ENCODE measurements around the gene SCTR.

The SCTR gene

DNA sequence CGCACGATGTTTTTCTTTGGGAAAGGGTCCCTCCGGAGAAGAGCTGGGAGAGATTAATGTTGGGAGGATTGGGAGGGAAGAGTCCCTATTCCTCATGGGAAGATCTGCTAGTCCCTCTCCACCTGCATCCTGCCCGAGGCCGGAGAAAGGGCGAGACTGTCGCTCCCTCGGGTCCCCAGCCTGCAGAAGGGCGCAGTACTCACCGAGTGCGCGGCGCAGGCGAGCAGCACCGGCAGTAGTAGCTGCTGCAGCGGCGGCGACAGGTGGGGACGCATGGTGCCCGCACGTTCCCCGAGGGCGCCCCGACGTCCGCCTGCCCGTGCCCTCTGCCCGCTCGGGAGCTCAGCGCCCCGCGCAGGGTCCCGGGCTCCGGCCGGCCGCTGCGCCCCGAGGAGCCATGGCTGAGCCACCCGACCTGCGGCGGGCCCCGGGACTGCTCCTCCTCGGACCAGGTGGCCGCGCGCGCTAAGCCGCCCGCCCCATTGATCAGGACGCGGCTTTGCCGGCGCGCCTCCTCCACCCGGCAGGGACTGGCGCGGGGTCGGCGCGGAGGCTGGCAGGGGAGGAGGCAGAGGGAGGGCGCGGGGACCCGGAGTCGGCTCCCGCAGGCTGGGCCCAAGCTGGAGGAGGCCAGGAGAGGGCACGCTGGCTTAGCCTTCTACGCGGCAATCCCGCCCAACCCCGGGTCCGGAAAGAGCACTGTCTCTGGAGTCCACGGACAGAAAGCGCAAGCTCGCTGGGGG lies at the start of gene SCTR:
SCTR (minus strand) TSS at position 532 of the 743 bp plus-strand sequence; CDS start at position 275, 257 bp downstream.
- peak; percentile 2 for DNase-seq

DNA sequence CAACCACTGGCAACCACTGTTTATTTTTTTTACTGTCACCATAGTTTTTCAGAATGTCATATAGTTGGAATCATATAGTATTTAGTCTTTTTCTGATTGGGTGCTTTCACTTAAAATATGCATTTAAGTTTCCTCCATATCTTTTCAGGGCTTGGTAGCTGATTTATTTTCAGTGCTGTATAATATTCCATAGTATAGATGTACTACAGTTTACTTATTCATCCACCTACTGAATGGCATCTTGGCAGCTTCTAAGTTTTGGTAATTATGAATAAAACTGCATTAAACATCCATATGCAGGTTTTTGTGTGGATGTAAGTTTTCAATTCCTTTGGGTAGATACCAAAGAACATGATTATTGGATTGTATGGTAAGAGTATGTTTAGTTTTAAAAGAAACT lies 43.0 kb upstream of the SCTR start:
- no peak for DNase-seq

DNA sequence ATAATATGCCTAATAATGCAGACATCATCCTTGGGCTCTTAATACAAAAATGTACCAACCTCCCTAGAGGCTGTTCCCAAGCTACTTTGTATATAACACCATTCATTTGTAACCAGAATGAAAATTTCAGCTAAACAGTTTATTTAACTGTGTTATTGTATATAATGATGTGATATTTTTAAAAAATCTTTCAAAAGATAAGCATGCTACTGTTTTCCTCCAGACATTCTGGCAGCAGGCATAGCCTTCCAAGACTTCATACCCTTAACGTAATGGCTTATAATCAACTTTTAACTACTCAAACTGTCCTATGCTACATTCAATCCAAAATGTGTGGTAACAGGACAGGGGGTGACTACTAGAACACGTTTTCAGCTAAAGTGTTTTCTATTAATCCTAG lies 41.2 kb upstream of the SCTR start:
- no peak for DNase-seq

DNA sequence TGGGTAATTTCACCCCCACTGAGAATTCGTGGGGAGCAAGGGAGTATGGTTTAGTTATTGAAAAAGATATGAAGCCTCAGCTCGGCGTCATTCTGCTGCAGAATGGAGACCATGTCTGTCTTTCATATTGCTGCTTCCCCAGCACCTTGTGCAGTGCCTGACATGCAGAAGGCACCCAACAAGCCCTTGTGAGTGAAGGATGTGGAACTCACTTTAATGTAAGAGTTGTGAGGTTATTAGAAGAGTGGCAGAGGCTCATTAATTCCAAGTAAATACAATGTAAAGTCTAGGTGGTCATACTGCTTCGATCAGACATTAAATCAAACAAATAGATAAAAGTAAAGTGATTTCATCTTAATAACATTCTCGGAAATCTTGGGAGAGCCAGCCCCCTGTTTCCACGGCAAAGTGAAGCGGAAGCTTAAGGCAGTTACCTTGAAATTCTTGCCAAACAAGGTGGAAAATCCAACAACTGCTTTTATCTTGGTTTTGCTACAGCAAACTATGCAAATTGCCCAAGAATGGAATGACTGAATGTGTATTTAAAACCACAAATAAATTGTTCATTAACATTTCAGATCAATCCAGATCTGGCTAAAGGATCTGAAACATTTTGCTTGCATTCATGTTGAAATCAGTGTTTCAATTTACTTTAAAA lies 29.5 kb upstream of the SCTR start:
- DNase-seq, result no peak

- DNase-seq, result no peak
Measured at GRCh38 chr2:119552902-119553301, 28.6 kb upstream of the SCTR start.

DNA sequence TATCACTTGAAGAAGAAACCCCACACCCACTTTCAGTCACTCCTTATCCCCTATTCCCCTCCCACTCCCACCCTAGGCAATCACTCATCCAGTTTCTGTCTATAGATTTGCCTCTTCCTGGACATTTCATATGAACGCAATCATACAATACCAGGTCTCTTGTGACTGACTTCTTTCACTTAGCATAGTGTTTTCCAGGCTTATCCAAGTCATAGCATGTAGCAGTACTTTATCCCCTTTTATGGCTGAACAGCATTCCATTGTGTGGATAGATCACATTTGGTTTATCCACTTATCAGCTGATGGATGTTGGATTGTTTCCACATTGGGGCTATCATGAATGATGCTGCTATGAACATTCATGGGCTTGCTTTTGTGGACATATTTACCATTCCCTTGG lies 26.6 kb upstream of the SCTR start:
- no peak for DNase-seq

- DNase-seq, result no peak
Measured at GRCh38 chr2:119550346-119550745, 26.1 kb upstream of the SCTR start.

DNA sequence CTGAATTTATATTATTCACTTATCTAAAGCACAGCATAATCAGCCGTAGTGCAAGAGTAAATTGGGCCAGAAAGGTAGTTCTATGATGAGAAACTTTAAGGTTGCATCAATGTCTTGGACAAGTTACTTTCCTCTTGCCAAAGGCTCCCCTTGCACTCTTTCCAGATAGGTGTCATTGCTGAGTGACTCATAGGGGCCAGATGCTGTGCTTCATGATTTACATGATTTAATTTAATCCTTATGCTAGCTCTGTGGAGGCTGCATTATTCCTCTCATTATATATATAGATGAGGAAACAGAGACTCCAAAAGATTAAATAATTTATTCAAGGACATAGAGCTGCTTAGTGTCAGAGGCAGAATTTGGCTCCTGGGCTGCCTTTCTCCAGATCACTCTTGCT lies 25.0 kb upstream of the SCTR start:
- DNase-seq, result no peak

DNA sequence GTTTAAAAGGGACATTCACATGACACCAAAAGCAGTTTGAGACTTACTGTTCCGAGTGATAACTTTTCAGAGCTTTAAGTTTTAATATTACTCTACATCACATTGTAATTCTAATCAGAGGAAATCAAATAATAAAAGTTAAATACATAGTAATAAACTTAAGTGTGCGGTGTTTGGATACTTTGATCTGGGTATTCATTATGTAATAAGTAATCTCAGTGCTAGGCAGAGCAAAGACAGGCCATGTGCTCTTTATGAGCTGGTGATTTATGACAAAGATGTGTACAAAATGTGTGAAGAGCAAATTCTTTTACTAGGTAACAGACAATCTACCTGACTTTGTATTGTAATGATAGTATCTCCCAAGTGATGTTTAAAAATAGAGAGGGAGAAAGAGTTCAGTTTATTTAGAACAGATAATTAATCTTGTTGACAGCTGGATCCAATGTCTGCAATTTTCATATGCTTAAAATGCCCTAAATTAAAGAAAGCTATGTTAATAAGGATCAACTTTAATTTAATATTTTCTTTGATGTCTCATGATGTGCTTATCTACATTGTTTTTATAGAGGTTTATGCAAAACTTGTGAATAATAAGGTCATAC lies 24.3 kb upstream of the SCTR start:
- no peak for DNase-seq

DNA sequence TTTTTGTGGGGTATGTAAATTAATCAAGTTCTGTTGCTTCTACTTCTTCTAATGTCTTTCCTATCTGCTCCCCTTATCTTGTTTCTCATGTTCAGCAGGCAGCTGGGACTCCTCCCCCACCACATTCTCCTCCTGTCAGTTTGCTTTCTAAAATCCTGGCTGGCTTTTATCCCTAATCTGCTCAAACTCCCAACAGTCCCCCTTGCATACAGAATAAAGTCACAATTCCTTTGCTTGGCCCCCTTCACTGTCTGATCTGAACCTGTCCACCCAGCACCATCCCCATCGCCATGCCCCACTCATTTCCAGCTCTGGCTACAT lies 22.1 kb upstream of the SCTR start:
- no peak for DNase-seq

DNA sequence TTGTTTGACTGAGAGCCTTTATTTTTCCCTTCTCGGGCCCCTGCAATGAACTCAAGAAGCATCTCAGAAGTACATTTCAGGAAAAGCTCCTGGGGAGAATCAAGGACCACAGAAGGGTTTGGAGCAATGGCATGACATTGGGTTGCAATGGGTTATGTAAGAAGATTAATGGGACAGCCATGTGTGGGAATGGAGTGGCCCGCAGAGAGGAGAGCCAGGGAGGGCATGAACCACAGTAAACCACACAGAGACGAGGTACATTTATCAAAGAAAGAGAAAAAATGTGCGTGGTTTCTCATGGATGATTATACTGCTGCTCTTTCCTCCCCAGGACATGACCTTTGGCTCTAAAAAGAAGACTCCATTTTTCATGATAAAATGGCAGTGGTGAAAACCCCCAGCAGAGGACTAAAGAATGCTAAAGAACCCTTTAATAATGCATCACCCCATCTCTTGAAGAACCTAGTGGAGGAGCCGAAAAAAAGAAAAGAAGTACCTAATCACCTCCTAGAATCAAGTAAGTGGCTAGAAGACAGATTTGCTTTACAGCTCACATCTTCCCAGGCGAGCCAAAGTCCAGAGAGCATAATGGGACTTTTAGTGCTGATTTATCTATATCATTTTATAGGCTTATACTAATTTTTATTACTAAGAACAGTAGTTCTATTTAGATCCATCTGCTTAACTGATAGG lies 21.6 kb upstream of the SCTR start:
- no peak for DNase-seq

DNA sequence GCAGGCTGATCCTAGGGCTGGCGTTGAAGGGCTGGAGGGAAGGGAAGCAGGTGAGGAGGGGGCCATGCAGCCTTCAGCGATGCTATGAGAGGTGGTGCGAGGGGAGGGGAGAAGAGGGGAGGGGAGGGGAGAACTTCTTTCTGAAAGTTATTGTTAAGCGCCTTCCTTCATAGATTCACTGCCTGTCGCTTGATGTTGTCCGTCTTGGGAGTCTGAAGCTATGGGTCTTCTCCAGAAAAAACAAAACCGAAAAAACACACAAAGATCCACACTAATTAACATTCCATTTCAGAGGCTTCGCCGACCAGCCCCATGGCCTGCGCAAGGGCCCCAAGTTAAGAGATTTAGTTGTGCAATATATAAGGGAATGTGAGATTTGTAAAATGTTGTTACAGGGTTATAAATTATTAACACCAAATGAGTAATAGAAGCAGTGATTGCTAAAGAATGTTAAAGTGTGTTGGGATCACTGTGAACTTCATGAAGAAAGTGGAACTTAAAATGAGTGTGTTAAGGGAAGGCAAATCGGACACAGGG lies 20.7 kb upstream of the SCTR start:
- no peak for DNase-seq

GRCh38 chr2:119544075-119544938 lies 20.0 kb upstream of the SCTR start, which contains the start of gene CFAP221:
Gene CFAP221 (plus strand): TSS chr2:119544449. CDS start chr2:119546132, 1,683 bp downstream.
- DNase-seq, result peak; percentile 19

DNA sequence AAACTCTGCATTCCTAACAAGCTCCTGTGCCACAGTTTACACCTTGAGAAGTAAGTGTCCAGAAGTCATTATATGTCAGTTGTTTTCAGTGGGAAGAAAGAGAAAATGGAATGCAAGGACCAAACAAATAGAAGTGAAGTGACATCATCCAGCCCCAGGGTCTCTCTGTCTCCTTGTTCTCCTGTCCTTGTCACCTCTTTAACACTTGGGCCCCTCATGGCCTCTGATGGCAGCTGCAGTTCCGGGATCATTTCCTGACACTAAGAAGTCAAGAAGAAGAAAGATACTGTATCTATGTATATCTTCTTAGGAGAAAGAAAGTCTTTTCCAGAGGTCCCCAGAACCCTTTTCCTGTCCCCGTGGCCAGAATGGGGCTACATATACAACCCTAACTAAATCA lies 17.2 kb upstream of the SCTR start:
- no peak for DNase-seq

- no peak for DNase-seq
Measured at GRCh38 chr2:119537792-119538191, 13.5 kb upstream of the SCTR start.

DNA sequence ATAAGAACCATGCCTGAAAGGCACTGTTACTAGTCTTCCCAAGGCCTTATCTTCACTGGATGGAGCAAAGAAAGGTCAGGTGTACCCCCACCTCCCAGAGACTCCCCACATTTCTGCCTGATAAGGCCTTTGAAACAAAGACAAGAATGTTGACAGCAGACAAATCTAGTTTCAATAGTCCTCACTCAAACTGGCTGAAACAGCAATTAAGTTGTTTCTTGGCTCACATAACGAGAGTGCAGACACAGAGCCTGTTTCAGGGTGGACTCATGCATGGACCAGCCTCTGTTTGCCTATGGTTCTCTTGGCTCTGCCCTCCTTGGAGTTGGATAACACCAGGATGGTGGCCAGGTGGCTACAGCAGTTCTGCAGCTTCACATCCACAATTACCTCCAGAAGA lies 12.4 kb upstream of the SCTR start:
- DNase-seq, result no peak

- no peak for DNase-seq
Measured at GRCh38 chr2:119536211-119536610, 11.9 kb upstream of the SCTR start.

GRCh38 chr2:119533560-119533959 lies 9.3 kb upstream of the SCTR start:
- DNase-seq, result no peak

DNA sequence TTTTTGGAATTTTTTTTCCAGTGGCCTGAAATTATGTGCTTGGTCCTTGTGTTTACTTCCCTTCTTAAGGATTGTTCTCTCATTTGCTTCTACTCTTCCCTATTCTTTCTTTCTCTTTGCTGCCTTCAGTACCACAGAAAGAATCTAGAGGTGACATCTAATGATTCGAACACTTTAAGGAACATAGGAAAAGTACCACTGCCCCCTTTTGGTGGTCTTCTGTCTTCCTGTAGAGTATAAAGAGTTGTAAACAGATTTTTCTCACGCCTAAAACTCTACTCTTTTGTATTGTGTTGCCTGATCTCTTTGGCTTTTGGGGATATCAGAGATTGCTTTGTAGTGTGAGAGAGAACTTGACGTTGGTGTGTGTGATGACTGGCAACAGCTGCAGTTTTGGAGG lies 7.0 kb upstream of the SCTR start:
- no peak for DNase-seq

DNA sequence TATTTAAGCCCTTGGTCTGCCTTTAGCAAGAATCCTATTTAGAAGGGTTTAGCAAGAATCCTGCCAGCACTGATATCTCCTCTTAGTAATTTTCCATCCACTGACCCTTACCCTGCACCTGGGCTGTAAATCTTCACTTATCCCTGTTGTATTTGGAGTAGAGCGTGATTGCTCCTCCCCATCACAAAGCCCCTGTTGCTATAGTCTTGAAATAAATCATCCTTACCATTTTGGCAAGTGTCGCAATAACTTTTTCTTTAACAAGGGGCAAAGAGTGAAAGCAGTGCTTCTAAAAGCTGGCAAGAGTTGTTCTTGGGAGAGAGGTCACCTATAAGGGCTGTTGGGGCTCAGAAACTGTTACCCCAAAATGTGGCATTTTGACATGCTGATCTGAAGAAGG lies 3.7 kb upstream of the SCTR start:
- no peak for DNase-seq

- DNase-seq, result no peak
Measured at GRCh38 chr2:119525614-119526013, 1.3 kb upstream of the SCTR start.

DNA sequence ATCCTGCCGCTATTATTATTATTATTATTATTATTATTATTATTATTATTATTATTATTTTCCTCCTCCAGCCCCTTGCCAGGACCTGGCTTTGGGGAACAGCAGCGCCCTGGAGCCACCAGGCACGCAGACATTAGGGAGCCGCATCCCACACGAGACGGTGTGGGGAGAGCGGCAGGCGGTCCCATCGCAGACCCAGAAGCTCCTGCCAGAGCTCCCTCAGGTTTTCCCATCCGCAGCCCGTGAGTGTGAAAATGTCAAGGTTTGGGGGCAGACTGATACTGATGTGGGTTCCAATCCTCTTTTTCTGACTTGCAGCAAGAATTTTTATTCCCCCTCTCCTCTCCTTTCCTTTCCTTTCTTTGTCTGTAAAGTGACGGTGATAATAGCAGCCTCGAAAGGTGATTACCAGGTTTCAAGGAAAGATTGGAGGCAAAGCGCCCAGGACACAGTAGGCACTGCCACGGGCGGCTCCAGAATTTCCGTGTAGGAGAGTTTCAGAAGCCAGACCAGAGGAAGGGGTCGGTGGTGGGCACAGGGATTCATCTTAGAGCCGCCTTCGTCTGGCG lies 816 bp downstream of the SCTR start:
- DNase-seq, result no peak

All from NCI-H748 treated with DMSO at 0.1 percent for 48 hours (cell line).